Stimulated activated CD4-positive, alpha-beta T cell treated with anti-CD3 and anti-CD28 coated beads, Interleukin-12 subunit alpha, Interleukin-12 subunit beta, amount 100 ng/mL, for 4 hours (primary cell): Measurements from ENCODE around the gene CTCFL.

ENCODE experiments used
- DNase-seq: peaks from one replicate; pipeline ENCODE4 v3.0.0-alpha.2; 2020

CTCFL gene

GRCh38 chr20:57460781-57461465 is 64.0 kb downstream of the CTCFL start:
- DNase-seq, result no peak

DNA sequence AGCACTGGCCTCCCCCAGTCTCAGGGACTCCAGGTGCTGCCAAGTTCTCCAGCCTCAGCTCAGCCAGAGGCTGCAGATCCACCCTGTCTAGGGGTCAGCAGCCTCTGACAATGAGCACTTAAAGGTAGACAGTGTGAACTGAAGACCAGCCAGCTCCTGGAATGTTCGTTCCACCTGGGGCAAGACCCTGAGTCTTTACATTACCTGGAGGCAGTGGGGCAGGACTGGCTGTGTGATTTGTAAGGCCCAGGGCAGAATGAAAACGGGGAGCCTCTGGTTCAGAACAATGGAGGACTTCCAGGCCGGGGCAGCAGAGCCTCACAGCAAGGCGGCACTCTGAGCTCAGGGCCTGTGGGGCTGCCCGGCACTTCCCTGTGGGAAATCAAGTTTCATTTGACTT is 65.0 kb downstream of the CTCFL start:
- DNase-seq, result no peak

- DNase-seq, result no peak
Measured at GRCh38 chr20:57459278-57459677, 65.7 kb downstream of the CTCFL start.

- DNase-seq, result no peak
Measured at GRCh38 chr20:57458400-57459160, 66.4 kb downstream of the CTCFL start.

- no peak for DNase-seq
Measured at GRCh38 chr20:57457243-57458095, 67.5 kb downstream of the CTCFL start.

- no peak for DNase-seq
Measured at GRCh38 chr20:57456116-57456515, 68.8 kb downstream of the CTCFL start.

GRCh38 chr20:57455386-57455785 is 69.6 kb downstream of the CTCFL start:
- DNase-seq, result no peak

GRCh38 chr20:57451795-57452661 is 72.9 kb downstream of the CTCFL start:
- no peak for DNase-seq

- DNase-seq, result no peak
Measured at GRCh38 chr20:57451431-57451794, 73.5 kb downstream of the CTCFL start.

DNA sequence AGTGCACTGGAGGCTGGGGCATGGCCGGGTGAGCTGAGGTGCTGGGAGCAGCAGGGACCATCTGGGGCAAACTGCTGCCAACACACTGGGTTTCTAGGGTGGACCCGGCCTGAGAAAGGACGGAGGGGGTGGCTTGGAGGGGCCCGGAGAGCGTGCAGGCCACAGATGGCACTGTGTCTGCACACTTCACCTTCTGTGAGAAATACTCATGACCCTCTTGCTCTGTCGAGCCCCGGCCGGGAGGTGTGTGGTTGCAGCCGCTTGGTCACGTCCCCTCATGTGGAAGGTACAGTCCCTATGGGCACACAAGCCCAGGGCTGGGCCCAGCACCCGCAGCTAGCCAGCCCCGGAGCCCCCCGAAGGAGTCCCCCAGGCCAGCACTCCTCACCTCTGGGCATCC is 74.0 kb downstream of the CTCFL start:
- no peak for DNase-seq

DNA sequence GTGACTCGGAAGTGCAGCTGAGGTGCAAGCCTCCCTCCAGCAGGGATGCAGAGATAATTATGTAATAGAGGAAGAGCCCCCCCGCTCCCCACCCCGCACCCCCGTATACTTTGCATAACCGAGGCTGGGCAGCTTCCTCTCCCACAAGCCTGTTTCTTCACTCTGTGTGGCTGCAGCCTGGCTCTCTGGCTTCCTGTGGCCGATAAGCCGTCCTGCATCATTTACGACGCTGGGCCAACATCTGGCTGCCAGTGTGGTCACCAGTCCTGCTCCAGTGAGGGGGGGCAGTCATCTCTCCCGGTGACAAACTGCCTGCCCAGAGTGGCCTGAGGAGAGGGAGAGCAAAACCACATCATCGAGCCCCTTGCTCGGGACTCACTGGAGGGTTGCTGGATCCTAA is 74.5 kb downstream of the CTCFL start:
- DNase-seq, result no peak

DNA sequence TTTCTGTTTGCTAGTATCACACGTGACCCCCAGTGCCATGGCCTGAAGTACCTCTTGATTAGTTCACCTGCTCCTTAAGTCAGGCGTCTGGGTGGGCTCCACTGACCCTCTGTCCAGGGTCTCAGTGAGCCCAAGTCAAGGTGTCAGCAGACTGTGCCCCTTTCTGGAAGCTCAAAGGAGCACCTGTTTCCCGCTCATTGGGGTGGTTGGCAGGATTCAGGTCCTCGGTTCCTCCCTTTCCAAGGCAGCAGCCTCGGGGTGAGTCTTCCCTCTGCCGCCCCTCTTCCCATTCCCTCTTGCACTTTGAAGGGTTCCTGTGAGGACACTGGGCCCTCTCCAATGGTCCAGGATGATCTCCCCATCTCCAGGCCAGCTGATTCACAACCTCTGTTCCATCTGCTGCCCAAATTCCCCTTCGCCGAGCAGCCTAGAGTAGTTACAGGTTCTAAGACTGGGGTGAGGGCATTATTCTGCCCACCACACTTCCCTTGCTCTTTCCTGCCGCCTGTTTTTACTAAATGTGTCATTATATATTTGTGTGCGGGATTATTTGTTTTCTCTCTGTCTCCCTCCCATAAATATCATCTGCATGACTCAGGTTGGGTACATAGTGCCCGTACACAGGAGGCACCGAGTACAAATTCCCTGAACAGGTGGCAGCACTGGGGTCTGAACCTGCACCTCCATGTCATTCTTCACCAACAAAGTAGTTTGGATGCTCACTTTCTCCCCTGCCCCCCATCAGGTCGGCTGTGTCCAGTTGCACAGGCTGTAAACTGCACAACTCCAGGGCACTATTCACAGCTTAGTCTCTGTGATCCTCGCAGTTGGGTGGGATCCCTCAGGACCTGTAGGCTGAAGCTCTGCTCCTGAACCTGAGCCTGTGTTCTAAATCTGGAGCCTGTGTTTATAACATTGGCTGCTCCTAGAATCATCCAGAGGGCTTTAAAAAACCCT is 75.3 kb downstream of the CTCFL start:
- DNase-seq, result no peak

DNA sequence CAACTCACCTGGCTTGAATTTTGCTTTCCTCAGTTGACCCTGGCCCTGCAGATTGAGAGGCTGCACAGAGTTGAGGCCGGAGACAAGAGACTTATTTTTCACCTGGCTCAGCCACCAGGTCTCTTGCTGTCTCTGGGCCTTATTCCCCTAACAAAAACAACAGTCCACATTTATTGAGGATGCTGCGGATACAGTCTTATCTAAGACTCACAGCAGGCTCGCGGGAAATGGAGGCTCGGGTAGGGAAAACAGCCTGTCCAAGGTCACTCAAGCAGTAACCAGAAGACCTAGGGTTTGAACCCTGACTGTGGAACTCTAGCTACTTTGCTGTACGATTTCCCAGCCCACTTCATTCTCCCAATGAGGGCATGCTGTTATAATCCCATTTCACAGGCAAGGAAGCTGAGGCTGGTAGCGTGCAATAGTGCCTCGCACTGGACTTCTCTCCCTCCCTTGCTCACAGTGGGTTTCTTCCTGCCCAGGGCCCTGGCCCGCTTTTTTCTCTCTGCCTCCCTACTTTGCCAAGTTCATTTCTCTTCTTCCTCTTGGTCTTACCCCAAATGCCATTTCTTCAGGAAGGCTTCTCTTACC is 76.1 kb downstream of the CTCFL start:
- DNase-seq, result no peak
